ENCODE data around the gene HSDL2.
"Not testable (repeated sequence)": the region's sequence is repeated elsewhere in the genome, so short reads cannot be mapped to it uniquely, and the experiment has no call there.

The HSDL2 gene

GRCh38 chr9:112401175-112401815 lies 21.4 kb downstream of the HSDL2 start:
- no peak for DNase-seq

- no peak for DNase-seq
These were observed 23.8 kb downstream of the HSDL2 start for GRCh38 chr9:112403614-112404201.

GRCh38 chr9:112404508-112404932 lies 24.6 kb downstream of the HSDL2 start:
- DNase-seq, result no peak

GRCh38 chr9:112408275-112408674 lies 28.4 kb downstream of the HSDL2 start:
- DNase-seq, result peak; percentile 84

- DNase-seq, result peak; percentile 14
These were observed 28.9 kb downstream of the HSDL2 start for GRCh38 chr9:112408819-112409218.

- DNase-seq, result no peak
These were observed 29.9 kb downstream of the HSDL2 start for GRCh38 chr9:112409758-112410157.

GRCh38 chr9:112411626-112412027 lies 31.7 kb downstream of the HSDL2 start:
- DNase-seq, result no peak

GRCh38 chr9:112413728-112414127 lies 33.8 kb downstream of the HSDL2 start:
- not testable (repeated sequence) for DNase-seq

GRCh38 chr9:112420208-112420607 lies 40.3 kb downstream of the HSDL2 start:
- DNase-seq, result no peak

GRCh38 chr9:112421771-112422222 lies 41.9 kb downstream of the HSDL2 start:
- DNase-seq, result no peak

- DNase-seq, result no peak
These were observed 42.7 kb downstream of the HSDL2 start for GRCh38 chr9:112422417-112423148.

- no peak for DNase-seq
These were observed 50.2 kb downstream of the HSDL2 start for GRCh38 chr9:112430006-112430522.

- no peak for DNase-seq
These were observed 53.8 kb downstream of the HSDL2 start for GRCh38 chr9:112433499-112434392.

- no peak for DNase-seq
These were observed 54.6 kb downstream of the HSDL2 start for GRCh38 chr9:112434487-112434886.

GRCh38 chr9:112437406-112437805 lies 57.5 kb downstream of the HSDL2 start:
- no peak for DNase-seq

GRCh38 chr9:112439171-112439570 lies 59.3 kb downstream of the HSDL2 start:
- DNase-seq, result no peak

- no peak for DNase-seq
These were observed 59.9 kb downstream of the HSDL2 start for GRCh38 chr9:112439825-112440224.

- DNase-seq, result peak; percentile 2
These were observed 63.3 kb downstream of the HSDL2 start for GRCh38 chr9:112443200-112443599.

- no peak for DNase-seq
These were observed 63.7 kb downstream of the HSDL2 start for GRCh38 chr9:112443636-112444035.

- no peak for DNase-seq
These were observed 65.3 kb downstream of the HSDL2 start for GRCh38 chr9:112445196-112445595.

- no peak for DNase-seq
These were observed 66.2 kb downstream of the HSDL2 start for GRCh38 chr9:112446080-112446479.

- no peak for DNase-seq
These were observed 66.6 kb downstream of the HSDL2 start for GRCh38 chr9:112446526-112446925.

- DNase-seq, result no peak
These were observed 67.4 kb downstream of the HSDL2 start for GRCh38 chr9:112447283-112447761.

All from GF-D8 (cell line).